GM12891 (cell line): ENCODE data around the gene SLC25A52.

Experiments
- PAX5 ChIP-seq: IDR thresholded peaks from 2 replicates; pipeline ENCODE4 v1.6.1; 2011; ENCODE audit warnings: low read length, moderate library complexity, mild to moderate bottlenecking; ENCODE audit not compliant: insufficient read depth, severe bottlenecking
- POLR2A ChIP-seq: IDR thresholded peaks from 2 replicates; pipeline ENCODE4 v1.6.1; 2011; ENCODE audit warnings: low read depth, low read length, control low read depth
- POLR2AphosphoS5 ChIP-seq: IDR thresholded peaks from 2 replicates; pipeline ENCODE4 v1.6.1; 2011; ENCODE audit warnings: low read depth, low read length, control low read depth
- SPI1 ChIP-seq: IDR thresholded peaks from 2 replicates; pipeline ENCODE4 v1.6.1; 2011; ENCODE audit warnings: low read depth, low read length, control low read depth
- TAF1 ChIP-seq: IDR thresholded peaks from 2 replicates; pipeline ENCODE4 v1.6.1; 2011; ENCODE audit warnings: low read depth, low read length, control low read depth

DNA sequence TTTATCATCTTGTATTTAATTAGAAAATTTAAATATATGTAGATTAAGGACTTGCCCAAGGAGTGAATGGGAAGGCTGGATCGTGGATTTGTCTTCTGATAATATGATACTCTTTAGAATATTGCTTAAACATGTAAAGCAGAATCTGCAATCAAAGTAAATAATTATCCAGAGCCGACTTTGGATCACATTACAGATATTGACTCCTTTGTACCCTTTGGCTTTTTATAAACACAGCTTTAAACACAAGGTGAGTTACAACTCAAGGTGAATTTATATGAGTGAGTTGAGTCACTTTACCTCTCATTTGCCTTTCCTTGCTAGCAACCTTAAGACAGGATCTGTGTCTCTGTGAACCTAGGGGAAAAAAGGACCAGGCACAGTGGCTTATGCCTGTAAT, 37.7 kb upstream of the SLC25A52 start:
- TF ChIP-seq POLR2A (no peak), TAF1 (no peak), POLR2AphosphoS5 (no peak), SPI1 (no peak), PAX5 (no peak)
